GM12878 (cell line): ENCODE measurements around the gene GALNTL6. TPM values are rescaled to one million over a fixed set of nuclear protein-coding genes. Genes with fewer than 3 reads are reported as not detected.

Experiments used
- ATAC-seq: fragments of 200-7000 bp; cut with Tn5 transposase; 3 replicates; pipeline ENCODE4 v1.9.1; 2020; ENCODE audit warnings: mild to moderate bottlenecking, moderate library complexity
- BruUV-seq: library from RNA; stranded (reverse); fragments of 400-500 nt; replicated peaks from 2 replicates; lab custom pipeline; 2021; lab: Mats Ljungman, UMichigan
- CTCF ChIA-PET: fragments of 300-600 bp; sonication (Branson Sonifier 250); formaldehyde crosslinking; extraction: SDS; loops from one replicate; lab custom pipeline; 2021; ENCODE audit warnings: inconsistent platforms; lab: Yijun Ruan, JAX
- POLR2A ChIA-PET: fragments of 350-600 bp; formaldehyde crosslinking; extraction: SDS; loops from one replicate; lab custom pipeline; 2021; ENCODE audit warnings: inconsistent platforms; lab: Charles Lee
- RAD21 ChIA-PET: fragments of 300-600 bp; sonication (Branson Sonifier 250); formaldehyde crosslinking; loops from one replicate; lab custom pipeline; 2023; ENCODE audit warnings: antibody characterized with exemption; ENCODE audit not compliant: unreplicated experiment; lab: Charles Lee
- SMC1A ChIA-PET: fragments of 300-600 bp; sonication (Branson Sonifier 250); formaldehyde crosslinking; loops from one replicate; lab custom pipeline; 2023; ENCODE audit not compliant: unreplicated experiment, uncharacterized antibody; lab: Charles Lee
- DNase-seq: peaks from one replicate; pipeline ENCODE4 v3.0.0-alpha.2; 2011; ENCODE audit warnings: low read depth, low spot score
- FAIRE-seq: peaks from 3 replicates; lab custom pipeline; 2011; peaks lifted over from hg19 to GRCh38; lab: Jason Lieb, UNC
- H2AFZ ChIP-seq: 2 replicates; pipeline ENCODE4 v1.6.0; 2011; ENCODE audit warnings: low read depth, low read length, control low read depth; ENCODE audit not compliant: control insufficient read depth
- H3K27ac ChIP-seq: 2 replicates; pipeline ENCODE4 v1.5.1; 2011; ENCODE audit warnings: control low read depth; ENCODE audit not compliant: control insufficient read depth, insufficient read depth
- H3K27me3 ChIP-seq, 2 experiments: replicated peaks in 1 of 2; 2 replicates each; pipeline versions ENCODE4 v1.6.0 to v1.6.1; 2011; ENCODE audit warnings: low read length in 1 of 2; ENCODE audit not compliant: control insufficient read depth in 2 of 2, insufficient read depth in 2 of 2
- H3K36me3 ChIP-seq, 2 experiments: 2 replicates each; pipeline ENCODE4 v1.5.1; 2011; ENCODE audit warnings: low read length in 1 of 2; ENCODE audit not compliant: control insufficient read depth in 2 of 2, insufficient read depth in 2 of 2
- H3K4me1 ChIP-seq: 2 replicates; pipeline ENCODE4 v1.6.1; 2011; ENCODE audit warnings: mild to moderate bottlenecking, low read length, moderate library complexity, mixed read lengths; ENCODE audit not compliant: control insufficient read depth, insufficient read depth
- H3K4me2 ChIP-seq: 2 replicates; pipeline ENCODE4 v1.6.0; 2011; ENCODE audit warnings: control low read depth; ENCODE audit not compliant: control insufficient read depth, insufficient read depth
- H3K4me3 ChIP-seq: fragments of 200-600 bp; sonication (generic); 2 replicates; pipeline ENCODE4 v1.5.1; 2016
- H3K79me2 ChIP-seq: 2 replicates; pipeline ENCODE4 v1.6.0; 2011; ENCODE audit warnings: low read length; ENCODE audit not compliant: control insufficient read depth, insufficient read depth
- H3K9ac ChIP-seq: 2 replicates; pipeline ENCODE4 v1.8.0; 2011; ENCODE audit warnings: low read length, control low read depth, mixed read lengths; ENCODE audit not compliant: control insufficient read depth, insufficient read depth
- H3K9me3 ChIP-seq: replicated peaks from 3 replicates; pipeline ENCODE4 v1.5.1; 2011; ENCODE audit warnings: mild to moderate bottlenecking, low read length; ENCODE audit not compliant: control insufficient read depth, insufficient read depth
- H4K20me1 ChIP-seq: 2 replicates; pipeline ENCODE4 v1.6.0; 2011; ENCODE audit not compliant: control insufficient read depth, insufficient read depth
- ATF7 ChIP-seq: fragments of 450-650 bp; IDR thresholded peaks from 2 replicates; pipeline ENCODE4 v1.6.1; 2016; ENCODE audit warnings: low read depth, mild to moderate bottlenecking
- BMI1 ChIP-seq: fragments of 450-650 bp; IDR thresholded peaks from 2 replicates; pipeline ENCODE4 v1.6.1; 2016; ENCODE audit warnings: mild to moderate bottlenecking, moderate library complexity, borderline replicate concordance
- CHD4 ChIP-seq: fragments of 200-600 bp; sonication (generic); IDR thresholded peaks from 2 replicates; pipeline ENCODE4 v1.6.1; 2016; ENCODE audit warnings: mild to moderate bottlenecking
- EZH2 ChIP-seq: IDR thresholded peaks from 2 replicates; pipeline ENCODE4 v1.6.1; 2012; ENCODE audit warnings: low read depth, mild to moderate bottlenecking, control low read depth, inconsistent platforms, low read length, borderline replicate concordance; ENCODE audit not compliant: control insufficient read depth
- HDAC6 ChIP-seq: fragments of 200-600 bp; sonication (generic); IDR thresholded peaks from one replicate; pipeline ENCODE4 v1.8.0; 2017; ENCODE audit warnings: antibody characterized with exemption; ENCODE audit not compliant: unreplicated experiment
- IKZF1 ChIP-seq: fragments of 450-650 bp; conservative IDR thresholded peaks from 2 replicates; pipeline ENCODE4 v1.6.1; 2017; ENCODE audit warnings: antibody characterized with exemption, mild to moderate bottlenecking
- PML ChIP-seq: IDR thresholded peaks from 2 replicates; pipeline ENCODE4 v1.6.1; 2012; ENCODE audit warnings: low read length, inconsistent platforms
- POLR2A ChIP-seq: IDR thresholded peaks from 2 replicates; pipeline ENCODE4 v1.6.1; 2011; ENCODE audit warnings: low read depth, mild to moderate bottlenecking, low read length
- POLR2AphosphoS5 ChIP-seq: IDR thresholded peaks from 2 replicates; pipeline ENCODE4 v1.6.1; 2011; ENCODE audit warnings: mild to moderate bottlenecking, low read length, inconsistent platforms
- RB1 ChIP-seq: fragments of 450-650 bp; formaldehyde crosslinking; IDR thresholded peaks from 2 replicates; pipeline ENCODE4 v1.6.1; 2017; ENCODE audit warnings: mild to moderate bottlenecking, borderline replicate concordance
- SIX5 ChIP-seq: IDR thresholded peaks from 2 replicates; pipeline ENCODE4 v1.6.1; 2011; ENCODE audit warnings: mild to moderate bottlenecking, low read depth, low read length, moderate library complexity; ENCODE audit not compliant: severe bottlenecking
- SMAD1 ChIP-seq: fragments of 450-650 bp; IDR thresholded peaks from 2 replicates; pipeline ENCODE4 v1.6.1; 2018; ENCODE audit warnings: mild to moderate bottlenecking, low read depth; ENCODE audit not compliant: partially characterized antibody
- SP1 ChIP-seq: IDR thresholded peaks from one replicate; pipeline ENCODE4 v1.6.1; 2011; ENCODE audit warnings: low read depth, low read length
- SRF ChIP-seq, 2 experiments: IDR thresholded peaks; 2 replicates each; pipeline ENCODE4 v1.6.1; 2011; ENCODE audit warnings: low read depth in 2 of 2, low read length in 2 of 2, mild to moderate bottlenecking in 1 of 2, moderate library complexity in 1 of 2
- TCF12 ChIP-seq: IDR thresholded peaks from 2 replicates; pipeline ENCODE4 v1.6.1; 2011; ENCODE audit warnings: low read depth, mild to moderate bottlenecking, low read length
- YBX1 ChIP-seq: fragments of 450-650 bp; IDR thresholded peaks from 2 replicates; pipeline ENCODE4 v1.6.1; 2016; ENCODE audit warnings: antibody characterized with exemption
- YY1 ChIP-seq: IDR thresholded peaks from 2 replicates; pipeline ENCODE4 v1.6.1; 2011; ENCODE audit warnings: low read depth, mild to moderate bottlenecking, low read length
- WGBS: methylation state at CpG from one replicate; pipeline ENCODE4 v1.1.6; 2016; ENCODE audit warnings: low lambda C conversion rate; ENCODE audit not compliant: insufficient replicate concordance, insufficient coverage; ENCODE audit errors: missing lambda C conversion rate; 5-methylcytosine and 5-hydroxymethylcytosine counted together
- in situ Hi-C: fragments of 300-500 bp; cut with MboI; formaldehyde crosslinking; loops from 9 replicates; pipeline ENCODE4 v1.14.3; 2018; ENCODE audit warnings: mixed read lengths
- intact Hi-C: fragments of 100-400 bp; cut with micrococcal nuclease; formaldehyde crosslinking; loops from one replicate; pipeline ENCODE4 v1.14.2; 2022; ENCODE audit not compliant: unreplicated experiment
- polyA plus RNA-seq, 11 experiments: library from polyadenylated mRNA; depleted of rRNA in 4 of 11; unstranded in 6 of 11; stranded (reverse) in 5 of 11; fragments of >200 nt; fragmentation: Nextera tagmentation in 4 of 11; fragmentation: Illumina TruSeq in 1 of 11; extraction: Ambion mirVana in 4 of 11; extraction: Trizol in 1 of 11; gene quantifications; 1 replicate in 1 of 11; 2 replicates in 10 of 11; pipeline versions ENCODE4 v1.2.1 to v1.2.3, GENCODE V29; 2011 to 2016; ENCODE audit warnings: inconsistent platforms in 2 of 11, missing spikeins in 2 of 11, low read depth in 1 of 11
- total RNA-seq, 4 experiments: library from RNA; depleted of rRNA in 3 of 4; stranded (reverse); fragments of >200 nt in 3 of 4; fragmentation: Illumina TruSeq in 1 of 4; extraction: Trizol in 1 of 4; gene quantifications; 2 replicates each; pipeline versions ENCODE4 v1.2.1 to v1.2.3, GENCODE V29; 2013 to 2021
- TF ChIP-seq, protein P1 (sequence below): IDR thresholded peaks from 2 replicates; pipeline ENCODE4 v1.6.1; 2012; ENCODE audit warnings: low read depth, low read length, improper control_type of control experiment
- TF ChIP-seq, protein P2 (sequence below): IDR thresholded peaks from 2 replicates; pipeline ENCODE4 v1.6.1; 2011; ENCODE audit warnings: low read depth, low read length, improper control_type of control experiment, borderline replicate concordance

Gene GALNTL6
- total and polyA plus RNA-seq, 10 of the 15 experiments (the other 5 are each of a cell fraction or from before 2014, with no cell fraction given), result 0.01 to 0.29 TPM; not detected in 8

DNA sequence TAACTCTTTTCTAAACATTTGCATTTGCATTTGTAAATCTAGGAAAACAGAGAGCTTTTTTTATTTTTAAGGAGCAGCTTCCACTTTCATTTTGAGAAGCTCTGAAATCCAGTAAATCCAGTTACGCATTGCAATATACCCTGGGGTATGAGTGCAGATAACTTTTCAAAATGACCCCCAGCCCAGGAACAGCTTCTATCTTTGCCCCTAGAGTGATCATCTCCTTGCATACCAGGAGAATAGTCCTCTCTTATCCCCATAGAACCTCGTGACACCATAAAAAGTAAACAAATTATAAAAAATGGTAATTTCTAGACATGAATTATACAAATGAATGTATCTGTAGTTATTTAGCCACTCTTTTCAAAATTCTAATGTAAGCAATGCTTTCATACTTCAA lies 1063.2 kb downstream of the GALNTL6 start:
- Histone ChIP-seq H3K79me2 (no peaks in the 10 kb centered on the region), H3K4me1 (no peaks in the 10 kb centered on the region), H4K20me1 (no peaks in the 10 kb centered on the region), H3K4me3 (no peak overlapping the region), H3K4me2 (no peak overlapping the region), H3K9me3 (no peaks in the 10 kb centered on the region), H3K36me3 (no peaks in the 10 kb centered on the region), H2AFZ (no peak overlapping the region), H3K27me3 (no peaks in the 10 kb centered on the region), H3K27ac (no peak overlapping the region), H3K9ac (no peak overlapping the region)
- no TSS peak for BruUV-seq
- DNase-seq, result no peak
- no peak for ATAC-seq
- intact Hi-C loops (no loop called here), in situ Hi-C loops (no loop called here)
- FAIRE-seq, result no peak
- TF ChIP-seq CHD4 (no peak), POLR2A (no peak), EZH2 (no peak), SP1 (no peak), SIX5 (no peak), HDAC6 (no peak), RB1 (no peak), POLR2AphosphoS5 (no peak), PML (no peak), IKZF1 (no peak), YBX1 (no peak)
- CTCF ChIA-PET, result interaction anchor here (1.6 kb wide), 1 partner anchor 17 kb away, joined by 6 read pairs; no protein-coding TSS in a partner anchor
- 33% methylated on average over 2 of the region's 2 CpGs for WGBS
- RAD21 ChIA-PET, result no interaction called here
- POLR2A ChIA-PET, result no interaction called here
- SMC1A ChIA-PET, result interaction anchor here (1.1 kb wide), 1 partner anchor 29 kb away, joined by 3 read pairs; no protein-coding TSS in a partner anchor

DNA sequence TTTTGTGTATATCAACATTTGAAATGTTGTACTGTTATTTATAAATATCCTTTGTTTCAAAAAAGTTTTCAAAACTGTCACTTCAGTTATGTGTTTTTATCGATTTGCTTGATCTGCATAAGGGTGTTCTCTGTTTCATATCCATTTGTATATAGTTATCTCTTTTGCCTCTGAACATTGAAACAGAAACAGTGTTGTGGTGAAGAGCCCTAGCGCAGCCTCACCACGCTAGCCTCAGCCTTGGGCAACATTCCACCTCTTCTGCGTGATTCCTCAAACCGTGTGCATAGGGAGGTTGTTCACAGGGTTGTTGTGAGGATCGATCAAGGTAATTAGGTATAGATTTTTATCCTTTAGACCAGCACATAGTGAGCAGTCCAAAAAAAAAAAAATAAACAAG lies 1068.4 kb downstream of the GALNTL6 start:
- BruUV-seq, result no TSS peak
- no peaks in the 10 kb centered on the region for H3K79me2 ChIP-seq
- H3K9me3 ChIP-seq, result no peaks in the 10 kb centered on the region
- no peaks in the 10 kb centered on the region for H3K27me3 ChIP-seq
- no peak overlapping the region for H2AFZ ChIP-seq
- ChIA-PET SMC1A (no interaction called here), RAD21 (no interaction called here), CTCF (no interaction called here), POLR2A (no interaction called here)
- H3K36me3 ChIP-seq, result no peaks in the 10 kb centered on the region
- in situ Hi-C loops, result no loop called here
- no peak overlapping the region for H3K4me2 ChIP-seq
- intact Hi-C loops, result no loop called here
- no peaks in the 10 kb centered on the region for H3K4me1 ChIP-seq
- H3K4me3 ChIP-seq, result no peak overlapping the region
- H3K27ac ChIP-seq, result no peak overlapping the region
- H4K20me1 ChIP-seq, result no peaks in the 10 kb centered on the region
- ATAC-seq (no peak), FAIRE-seq (no peak), DNase-seq (no peak)
- no peak overlapping the region for H3K9ac ChIP-seq
- 7% methylated on average over 6 of the region's 6 CpGs for WGBS
- TF ChIP-seq TCF12, result no peak
- TF ChIP-seq YY1, result no peak
- TF ChIP-seq, protein P1, sequence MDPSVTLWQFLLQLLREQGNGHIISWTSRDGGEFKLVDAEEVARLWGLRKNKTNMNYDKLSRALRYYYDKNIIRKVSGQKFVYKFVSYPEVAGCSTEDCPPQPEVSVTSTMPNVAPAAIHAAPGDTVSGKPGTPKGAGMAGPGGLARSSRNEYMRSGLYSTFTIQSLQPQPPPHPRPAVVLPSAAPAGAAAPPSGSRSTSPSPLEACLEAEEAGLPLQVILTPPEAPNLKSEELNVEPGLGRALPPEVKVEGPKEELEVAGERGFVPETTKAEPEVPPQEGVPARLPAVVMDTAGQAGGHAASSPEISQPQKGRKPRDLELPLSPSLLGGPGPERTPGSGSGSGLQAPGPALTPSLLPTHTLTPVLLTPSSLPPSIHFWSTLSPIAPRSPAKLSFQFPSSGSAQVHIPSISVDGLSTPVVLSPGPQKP, result no peak
- no peak for TF ChIP-seq SRF (IDR thresholded peaks at IDR 0.05; ENCODE audit: low read depth in 2 of 2, low read length in 2 of 2)
- TF ChIP-seq BMI1, result no peak
- TF ChIP-seq ATF7, result no peak
- TF ChIP-seq, protein P2, sequence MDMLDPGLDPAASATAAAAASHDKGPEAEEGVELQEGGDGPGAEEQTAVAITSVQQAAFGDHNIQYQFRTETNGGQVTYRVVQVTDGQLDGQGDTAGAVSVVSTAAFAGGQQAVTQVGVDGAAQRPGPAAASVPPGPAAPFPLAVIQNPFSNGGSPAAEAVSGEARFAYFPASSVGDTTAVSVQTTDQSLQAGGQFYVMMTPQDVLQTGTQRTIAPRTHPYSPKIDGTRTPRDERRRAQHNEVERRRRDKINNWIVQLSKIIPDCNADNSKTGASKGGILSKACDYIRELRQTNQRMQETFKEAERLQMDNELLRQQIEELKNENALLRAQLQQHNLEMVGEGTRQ, result no peak
- TF ChIP-seq SMAD1, result no peak
